Measurements from ENCODE around the gene CTNNA2. TPM values are rescaled to one million over a fixed set of nuclear protein-coding genes. Genes with fewer than 3 reads are reported as not detected.

The CTNNA2 gene
- total and polyA plus RNA-seq, 9 of the 15 experiments (the other 6 are each of a cell fraction or from before 2014, with no cell fraction given): 0.03 to 0.40 (median 0.15) TPM

GRCh38 chr2:79861059-79861374, 348.2 kb downstream of the CTNNA2 start:
- no peak overlapping the region for H3K4me2 ChIP-seq (ENCODE audit: insufficient read depth, low read length)
- H3K9me3 ChIP-seq (replicated peaks; ENCODE audit: control insufficient read depth, insufficient read depth, low read depth, low read length): no peaks in the 10 kb centered on the region
- no peaks in the 10 kb centered on the region for H3K9me1 ChIP-seq (ENCODE audit: control insufficient read depth, insufficient read depth, low read length)
- no peak for TF ChIP-seq ZNF707 (CRISPR knock-in tag; conservative IDR thresholded peaks at IDR 0.05)
- no peak for TF ChIP-seq CHD4 (IDR thresholded peaks at IDR 0.05; ENCODE audit: insufficient read depth, insufficient replicate concordance, low read depth, low read length, poor library complexity, severe bottlenecking)
- TF ChIP-seq HMGN3 (IDR thresholded peaks at IDR 0.05; ENCODE audit: borderline replicate concordance, extremely low read depth, insufficient read length, low read depth, low read length): no peak
- no peak for TF ChIP-seq TFE3 (CRISPR knock-in tag; IDR thresholded peaks at IDR 0.05)
- TF ChIP-seq RBM14 (IDR thresholded peaks at IDR 0.05; ENCODE audit: borderline replicate concordance, insufficient read depth, low read depth, low read length): no peak
- TF ChIP-seq POLR2A (conservative IDR thresholded peaks at IDR 0.05): no peak
- TF ChIP-seq ZNF512 (tag; IDR thresholded peaks at IDR 0.05): no peak
- TF ChIP-seq ZNF785 (CRISPR knock-in tag; IDR thresholded peaks at IDR 0.05): no peak
- TF ChIP-seq ZNF3 (CRISPR knock-in tag; IDR thresholded peaks at IDR 0.05): no peak
- no peak for TF ChIP-seq TCF7L2 (IDR thresholded peaks at IDR 0.05; ENCODE audit: low read depth, low read length)
- no peaks in the 10 kb centered on the region for H3K4me1 ChIP-seq (replicated peaks in 1 of 2; ENCODE audit: control insufficient read depth in 2 of 2, insufficient read depth in 2 of 2, low read length in 2 of 2)
- intact Hi-C loops (cut with micrococcal nuclease) (loop anchor here (10.0 kb wide), 1 partner anchor 636 kb away; no protein-coding TSS in a partner anchor), in situ Hi-C loops (cut with MboI) (no loop called here)
- no peak overlapping the region for H3K27ac ChIP-seq (ENCODE audit: extremely low read depth, low read depth, low read length)
- WGBS (ENCODE audit: insufficient coverage, low coverage, missing lambda C conversion rate): 0% methylated on average over 1 of the region's 1 CpG
- H2AFZ ChIP-seq (ENCODE audit: low read depth, low read length): no peak overlapping the region
- no peaks in the 10 kb centered on the region for H3K79me2 ChIP-seq (ENCODE audit: control insufficient read depth, insufficient read depth, low read length)
- no peak overlapping the region for H3K9ac ChIP-seq (ENCODE audit: insufficient read depth in 1 of 2, low read depth in 2 of 2, low read length in 2 of 2)
- DNase-seq (ENCODE audit: extremely low read depth in 1 of 4, low spot score in 3 of 4) (no peak), FAIRE-seq (no peak), ATAC-seq (no peak)
- no peaks in the 10 kb centered on the region for H3K36me3 ChIP-seq (ENCODE audit: control insufficient read depth, insufficient read depth, low read length)
- ChIA-PET POLR2A (no interaction called here), CTCF (ENCODE audit: low intra/inter-chr PET ratio) (no interaction called here)
- no peaks in the 10 kb centered on the region for H3K27me3 ChIP-seq (ENCODE audit: control insufficient read depth in 2 of 2, insufficient read depth in 2 of 2, low read length in 2 of 2)
- no TSS peak for BruUV-seq (replicated peaks)
- no peak overlapping the region for H3K4me3 ChIP-seq
- H4K20me1 ChIP-seq (replicated peaks; ENCODE audit: control insufficient read depth, insufficient read depth, low read length): no peaks in the 10 kb centered on the region

Measured in K562 (cell line).